Measurements from ENCODE around the gene NUMBL. TPM values are rescaled to one million over a fixed set of nuclear protein-coding genes. Genes with fewer than 3 reads are reported as not detected.

Gene NUMBL
- total and polyA plus RNA-seq, 9 of the 15 experiments (the other 6 are each of a cell fraction or from before 2014, with no cell fraction given), result 0.39 to 38.6 (median 6.6) TPM

- no peak for FAIRE-seq
- no peaks in the 10 kb centered on the region for H3K9me1 ChIP-seq (ENCODE audit: control insufficient read depth, insufficient read depth, low read length)
- POLR2A ChIA-PET, result interaction anchor here (0.7 to 2.0 kb wide), 5 partner anchors 10 to 78 kb away, joined by 3 to 4 read pairs (median 3); partner anchors contain the start of genes ACTMAP and SNRPA
- CTCF ChIA-PET (ENCODE audit: low intra/inter-chr PET ratio), result no interaction called here
- no peak overlapping the region for H3K9ac ChIP-seq (ENCODE audit: insufficient read depth in 1 of 2, low read depth in 2 of 2, low read length in 2 of 2)
- no peak for ATAC-seq
- H3K27ac ChIP-seq (ENCODE audit: extremely low read depth, low read depth, low read length), result no peak overlapping the region
- no peaks in the 10 kb centered on the region for H4K20me1 ChIP-seq (replicated peaks; ENCODE audit: control insufficient read depth, insufficient read depth, low read length)
- H3K79me2 ChIP-seq (ENCODE audit: control insufficient read depth, insufficient read depth, low read length), result peaks cover 51% of the 10 kb centered on the region
- no peaks in the 10 kb centered on the region for H3K9me3 ChIP-seq (replicated peaks; ENCODE audit: control insufficient read depth, insufficient read depth, low read depth, low read length)
- no peak for TF ChIP-seq ZNF57 (CRISPR knock-in tag; IDR thresholded peaks at IDR 0.05)
- TF ChIP-seq HNRNPL (IDR thresholded peaks at IDR 0.05; ENCODE audit: low read depth, low read length), result no peak
- TF ChIP-seq ZNF165 (CRISPR knock-in tag; IDR thresholded peaks at IDR 0.05; ENCODE audit: borderline replicate concordance), result no peak
- no peak for TF ChIP-seq KDM4B (IDR thresholded peaks at IDR 0.05; ENCODE audit: borderline replicate concordance in 2 of 2, low read depth in 1 of 2)
- TF ChIP-seq VEZF1 (CRISPR knock-in tag; IDR thresholded peaks at IDR 0.05), result no peak
- TF ChIP-seq ZNF354B (CRISPR knock-in tag; IDR thresholded peaks at IDR 0.05), result no peak
- TF ChIP-seq LARP7 (IDR thresholded peaks at IDR 0.05), result no peak
- TF ChIP-seq ZFX (CRISPR knock-in tag; IDR thresholded peaks at IDR 0.05), result no peak
- no TSS peak for BruUV-seq (replicated peaks)
- in situ Hi-C loops (cut with MboI) (no loop called here), intact Hi-C loops (cut with micrococcal nuclease) (no loop called here)
- no peak overlapping the region for H2AFZ ChIP-seq (ENCODE audit: low read depth, low read length)
- H3K36me3 ChIP-seq (ENCODE audit: control insufficient read depth, insufficient read depth, low read length), result peaks cover 28% of the 10 kb centered on the region
- no peak overlapping the region for H3K4me2 ChIP-seq (ENCODE audit: insufficient read depth, low read length)
- DNase-seq (ENCODE audit: extremely low read depth in 1 of 4, low spot score in 3 of 4), result no peak
- no peaks in the 10 kb centered on the region for H3K27me3 ChIP-seq (ENCODE audit: control insufficient read depth in 2 of 2, insufficient read depth in 2 of 2, low read length in 2 of 2)
- H3K4me1 ChIP-seq (replicated peaks in 1 of 2; ENCODE audit: control insufficient read depth in 2 of 2, insufficient read depth in 2 of 2, low read length in 2 of 2), result peaks cover 4 to 26% of the 10 kb centered on the region in 2 experiments; a peak in 4 of 5 replicates
- no peak overlapping the region for H3K4me3 ChIP-seq
- WGBS (ENCODE audit: insufficient coverage, low coverage, missing lambda C conversion rate), result 78% methylated on average over 9 of the region's 9 CpGs
These were observed 31.6 kb upstream of the NUMBL start for GRCh38 chr19:40721936-40722661.

Measured in K562 (cell line).